ENCODE data around the gene PDZD4.

Gene PDZD4

DNA sequence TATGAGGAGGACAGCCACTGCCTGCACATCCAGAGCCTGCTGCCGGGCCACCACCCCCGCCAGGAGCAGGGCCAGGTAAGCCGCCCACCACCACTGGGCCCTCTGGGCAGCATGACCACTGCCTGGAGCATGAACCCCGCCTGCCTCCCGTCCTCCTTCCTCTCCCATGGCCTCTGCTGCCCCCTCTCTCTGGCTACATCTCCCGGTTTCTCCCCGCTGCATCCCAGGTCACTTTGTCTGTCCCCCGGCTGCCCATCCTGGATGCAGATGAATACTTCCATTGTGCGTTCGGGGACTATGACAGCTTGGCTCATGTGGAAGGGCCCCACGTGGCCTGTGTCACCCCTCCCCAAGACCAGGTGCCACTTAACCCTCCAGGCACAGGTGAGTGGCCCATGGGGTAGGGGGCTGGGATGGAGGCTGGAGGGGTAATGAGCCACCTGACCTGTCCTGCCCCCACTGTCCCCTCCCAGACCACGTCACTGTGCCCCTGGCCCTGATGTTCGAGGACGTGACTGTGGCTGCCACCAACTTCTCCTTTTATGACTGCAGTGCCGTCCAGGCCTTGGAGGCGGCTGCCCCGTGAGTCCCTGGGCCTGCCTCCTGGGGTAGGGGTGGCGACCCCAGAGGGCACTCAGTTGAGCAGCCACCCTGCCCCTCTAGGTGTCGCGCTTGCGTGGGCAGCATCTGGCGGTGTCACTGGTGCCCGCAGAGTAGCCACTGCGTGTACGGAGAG is 60.3 kb downstream of the PDZD4 start:
- no peak for DNase-seq

GRCh38 chrX:153769158-153769864 is 61.0 kb downstream of the PDZD4 start:
- DNase-seq: no peak

GRCh38 chrX:153768311-153769157 is 61.8 kb downstream of the PDZD4 start:
- DNase-seq: peak; percentile 12

- peak; percentile 12 for DNase-seq
Observed at GRCh38 chrX:153767674-153768055, 62.7 kb downstream of the PDZD4 start.

GRCh38 chrX:153766871-153767673 is 63.3 kb downstream of the PDZD4 start:
- no peak for DNase-seq

- DNase-seq: no peak
Observed at GRCh38 chrX:153766098-153766817, 64.1 kb downstream of the PDZD4 start.

DNA sequence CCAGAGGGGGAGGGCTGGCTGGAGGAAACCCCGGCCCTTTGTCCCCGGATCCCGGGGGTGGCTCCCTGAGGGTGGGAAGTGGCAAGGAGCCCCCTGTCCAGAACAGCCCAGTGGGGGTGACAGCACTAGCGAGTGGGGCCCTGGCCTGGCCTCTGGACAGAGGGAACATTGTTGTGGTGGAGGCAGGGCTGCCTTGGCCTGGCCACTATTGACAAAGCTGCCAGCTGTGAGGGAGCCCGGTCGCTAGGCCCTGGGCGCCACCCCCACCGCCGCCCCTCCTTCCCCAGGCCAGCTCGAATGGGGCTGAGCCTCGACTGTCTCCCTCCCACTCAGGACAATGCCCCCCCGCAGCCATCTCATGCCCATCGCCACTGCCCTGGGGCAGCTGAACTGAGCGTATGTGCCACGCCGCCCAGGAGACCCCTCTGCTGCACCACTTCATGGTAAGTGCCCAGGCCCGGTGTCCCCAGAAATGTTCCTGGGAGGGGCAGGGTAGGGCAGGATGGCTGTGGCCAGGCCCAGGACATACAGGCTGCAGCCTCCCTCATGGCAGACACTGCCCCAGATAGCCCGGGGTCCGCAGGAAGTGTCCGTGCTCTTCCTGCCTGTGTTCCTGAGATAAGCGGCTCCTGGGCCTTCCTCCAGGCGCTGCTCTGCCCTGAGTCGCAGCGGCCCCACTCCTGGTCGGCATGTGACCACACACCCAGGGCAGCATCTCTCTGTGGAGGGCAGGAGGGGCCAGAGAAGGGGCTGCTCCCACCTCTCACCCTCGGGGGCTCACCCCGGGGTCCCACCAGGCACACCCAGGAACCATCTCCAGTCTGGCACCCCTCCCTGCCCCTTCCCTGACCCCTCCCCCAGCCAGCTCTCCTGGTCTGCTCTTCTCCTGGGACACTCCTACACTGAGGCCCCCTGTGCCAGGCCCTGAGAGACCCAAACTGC is 64.9 kb downstream of the PDZD4 start:
- DNase-seq: no peak

- no peak for DNase-seq
Observed at GRCh38 chrX:153764786-153765137, 65.6 kb downstream of the PDZD4 start.

DNA sequence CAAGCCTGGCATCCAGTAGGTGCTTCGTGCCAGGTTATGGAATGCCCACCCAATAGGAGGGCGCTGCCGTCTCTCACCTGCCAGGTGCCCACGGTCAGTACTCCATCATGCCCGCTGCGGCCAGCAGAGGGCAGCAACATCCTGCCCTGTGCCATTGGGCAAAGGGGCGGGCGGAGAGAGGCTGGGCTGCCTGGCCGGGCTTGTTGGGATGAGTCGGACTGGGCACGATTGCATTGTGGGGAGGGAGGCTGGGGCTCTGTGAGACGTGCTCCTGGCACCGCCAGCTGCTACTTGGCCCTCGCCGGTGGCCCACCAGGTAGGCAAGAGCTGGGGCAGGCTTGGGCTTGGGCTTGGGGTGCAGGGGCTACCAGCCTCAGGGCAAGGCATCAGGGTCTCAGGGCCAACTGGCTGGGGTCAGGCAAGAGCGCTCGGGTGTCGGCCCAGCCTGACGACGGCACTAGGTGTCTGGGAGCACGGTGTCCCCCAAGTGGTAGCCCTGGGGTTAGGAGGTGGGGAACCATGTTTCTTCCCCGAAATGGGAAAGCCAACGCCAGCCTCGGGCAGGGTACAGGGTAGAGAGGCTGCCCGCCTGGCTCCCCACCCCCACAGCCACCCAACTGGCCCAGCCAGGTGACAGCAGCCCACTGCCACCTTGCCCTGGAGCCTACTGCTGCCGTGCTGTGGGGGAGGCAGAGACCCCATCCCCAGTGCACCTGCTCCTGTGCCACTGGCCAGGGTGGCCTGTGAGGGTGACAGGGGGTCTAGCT is 66.2 kb downstream of the PDZD4 start, which contains the start of gene PLXNB3:
Gene PLXNB3, plus strand, starts transcription at position 261 of the 767 bp plus-strand sequence. CDS start 1,287 bp downstream, outside the sequence.
- peak; percentile 69 for DNase-seq

DNA sequence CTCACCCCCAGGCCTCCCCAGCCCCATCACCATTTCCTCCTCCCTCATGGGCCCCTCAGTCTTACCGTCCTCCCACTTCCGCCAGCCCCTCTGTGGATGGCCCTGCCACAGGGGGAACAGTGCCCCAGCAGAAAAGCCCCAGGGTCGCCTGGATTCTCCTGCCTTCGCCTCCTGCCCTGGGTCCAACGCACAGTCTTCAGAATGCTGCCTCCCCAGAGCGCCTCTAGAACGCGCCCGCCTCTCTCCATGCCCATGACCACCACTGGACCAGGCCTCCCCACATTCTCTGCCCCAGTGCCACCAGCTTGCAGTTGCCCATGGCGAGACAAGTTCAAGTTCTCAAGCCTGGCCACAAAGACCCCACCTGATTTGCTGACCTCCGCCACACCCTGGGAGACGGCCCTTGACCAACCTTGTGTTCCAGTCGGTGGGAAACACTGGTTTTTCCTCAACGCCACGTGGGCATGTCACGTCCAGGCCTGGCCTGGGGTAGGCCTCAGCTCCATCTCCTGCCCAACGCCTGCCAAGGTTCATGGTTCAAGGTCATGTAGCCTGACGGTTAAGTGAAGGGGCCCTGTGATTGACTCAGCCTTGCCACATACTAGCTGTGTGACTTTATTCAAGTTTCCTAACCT is 66.9 kb downstream of the PDZD4 start:
- DNase-seq: no peak

- no peak for DNase-seq
Observed at GRCh38 chrX:153762626-153763173, 67.6 kb downstream of the PDZD4 start.

DNA sequence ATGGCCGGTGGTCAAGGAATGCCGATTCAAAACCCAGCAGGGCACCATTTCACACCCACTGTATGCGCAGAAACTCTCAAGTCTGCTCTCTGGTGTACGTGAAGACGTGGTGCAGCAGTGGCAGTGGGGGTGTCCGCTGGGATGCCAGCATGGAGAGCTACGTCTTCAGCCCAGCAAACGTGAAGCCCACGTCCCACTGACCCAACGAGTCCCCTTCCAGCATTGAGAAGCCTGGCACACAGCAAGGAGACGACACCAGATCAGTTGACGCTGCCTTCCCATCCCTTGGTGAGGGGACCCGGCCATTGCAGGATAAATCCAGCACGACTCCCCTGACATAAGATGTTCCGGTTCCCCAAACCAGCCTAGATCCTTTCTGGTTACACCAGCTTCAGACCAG is 68.5 kb downstream of the PDZD4 start:
- DNase-seq: no peak

DNA sequence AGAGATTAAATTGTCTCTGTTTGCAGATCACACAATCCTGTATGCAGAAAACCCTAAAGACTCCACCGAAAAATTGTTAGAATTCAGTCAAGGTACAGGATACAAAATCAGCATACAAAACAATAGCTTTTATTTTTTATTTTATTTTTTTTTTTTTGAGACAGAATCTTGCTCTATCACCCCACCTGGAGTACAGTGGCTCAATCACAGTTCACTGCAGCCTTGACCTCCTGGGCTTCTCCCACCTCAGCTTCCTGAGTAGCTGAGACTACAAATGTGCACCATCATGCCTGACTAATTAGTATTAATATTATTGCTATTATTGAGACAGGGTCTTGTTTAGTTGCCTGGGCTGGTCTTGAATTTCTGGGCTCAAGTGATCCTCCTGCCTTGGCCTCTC is 75.2 kb downstream of the PDZD4 start:
- DNase-seq: no peak
